Activated CD4-positive, alpha-beta T cell treated with anti-CD3 and anti-CD28 coated beads for 24 hours (primary cell): ENCODE data around the gene TMC8.
"Not testable (repeated sequence)": the region's sequence is repeated elsewhere in the genome, so short reads cannot be mapped to it uniquely, and the experiment has no call there.

Experiments used
- DNase-seq, 2 donors: peaks; one replicate each; pipeline ENCODE4 v3.0.0-alpha.2; 2020; ENCODE audit warnings: low read depth in 2 of 2

TMC8 gene, protein sequence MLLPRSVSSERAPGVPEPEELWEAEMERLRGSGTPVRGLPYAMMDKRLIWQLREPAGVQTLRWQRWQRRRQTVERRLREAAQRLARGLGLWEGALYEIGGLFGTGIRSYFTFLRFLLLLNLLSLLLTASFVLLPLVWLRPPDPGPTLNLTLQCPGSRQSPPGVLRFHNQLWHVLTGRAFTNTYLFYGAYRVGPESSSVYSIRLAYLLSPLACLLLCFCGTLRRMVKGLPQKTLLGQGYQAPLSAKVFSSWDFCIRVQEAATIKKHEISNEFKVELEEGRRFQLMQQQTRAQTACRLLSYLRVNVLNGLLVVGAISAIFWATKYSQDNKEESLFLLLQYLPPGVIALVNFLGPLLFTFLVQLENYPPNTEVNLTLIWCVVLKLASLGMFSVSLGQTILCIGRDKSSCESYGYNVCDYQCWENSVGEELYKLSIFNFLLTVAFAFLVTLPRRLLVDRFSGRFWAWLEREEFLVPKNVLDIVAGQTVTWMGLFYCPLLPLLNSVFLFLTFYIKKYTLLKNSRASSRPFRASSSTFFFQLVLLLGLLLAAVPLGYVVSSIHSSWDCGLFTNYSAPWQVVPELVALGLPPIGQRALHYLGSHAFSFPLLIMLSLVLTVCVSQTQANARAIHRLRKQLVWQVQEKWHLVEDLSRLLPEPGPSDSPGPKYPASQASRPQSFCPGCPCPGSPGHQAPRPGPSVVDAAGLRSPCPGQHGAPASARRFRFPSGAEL

GRCh38 chr17:78130437-78131101 lies at the start of gene TMC8:
Gene TMC8 (plus strand): TSS chr17:78130771. CDS start chr17:78131589, 818 bp downstream.
- DNase-seq = no peak

DNA sequence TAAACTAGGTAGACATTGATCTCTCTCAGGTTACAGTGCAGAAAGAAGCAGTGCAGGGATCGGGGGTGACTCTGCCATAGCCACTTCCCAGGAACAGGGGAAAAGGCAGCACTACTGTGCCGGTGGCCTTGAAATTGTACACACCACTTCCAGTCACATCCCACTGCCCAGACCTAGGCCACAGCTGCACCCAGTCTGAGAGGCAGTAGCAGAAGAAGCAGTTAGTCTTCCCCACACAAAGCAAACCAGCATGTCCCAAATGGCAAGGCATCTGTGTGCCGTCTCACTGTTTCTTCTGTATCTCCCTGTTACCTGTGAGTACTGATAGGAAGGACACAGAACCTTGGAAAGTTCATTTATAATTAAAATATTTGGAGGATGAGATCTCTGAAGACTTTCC lies 49.0 kb upstream of the TMC8 start:
- DNase-seq = no peak

- not testable (repeated sequence) for DNase-seq
These were observed 48.2 kb upstream of the TMC8 start for GRCh38 chr17:78082355-78082872.

GRCh38 chr17:78082988-78083387 lies 47.6 kb upstream of the TMC8 start:
- DNase-seq = no peak

DNA sequence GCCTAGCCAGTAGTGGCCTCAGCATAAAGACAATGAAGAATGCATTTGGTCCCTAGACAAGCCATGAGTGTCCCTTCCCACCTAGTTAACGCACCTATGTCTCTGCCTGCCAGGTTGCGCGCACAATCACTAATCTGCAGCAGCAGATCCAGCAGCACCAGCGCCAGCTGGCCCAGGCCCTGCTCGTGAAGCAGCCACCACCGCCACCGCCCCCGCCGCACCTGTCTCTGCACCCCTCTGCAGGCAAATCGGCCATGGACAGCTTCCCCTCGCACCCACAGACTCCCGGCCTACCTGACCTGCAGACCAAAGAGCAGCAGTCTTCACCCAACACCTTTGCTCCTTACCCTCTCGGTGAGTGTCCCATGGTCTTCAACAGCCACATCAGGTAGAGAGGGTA lies 43.8 kb upstream of the TMC8 start:
- no peak for DNase-seq

GRCh38 chr17:78088529-78088928 lies 42.0 kb upstream of the TMC8 start:
- no peak for DNase-seq

DNA sequence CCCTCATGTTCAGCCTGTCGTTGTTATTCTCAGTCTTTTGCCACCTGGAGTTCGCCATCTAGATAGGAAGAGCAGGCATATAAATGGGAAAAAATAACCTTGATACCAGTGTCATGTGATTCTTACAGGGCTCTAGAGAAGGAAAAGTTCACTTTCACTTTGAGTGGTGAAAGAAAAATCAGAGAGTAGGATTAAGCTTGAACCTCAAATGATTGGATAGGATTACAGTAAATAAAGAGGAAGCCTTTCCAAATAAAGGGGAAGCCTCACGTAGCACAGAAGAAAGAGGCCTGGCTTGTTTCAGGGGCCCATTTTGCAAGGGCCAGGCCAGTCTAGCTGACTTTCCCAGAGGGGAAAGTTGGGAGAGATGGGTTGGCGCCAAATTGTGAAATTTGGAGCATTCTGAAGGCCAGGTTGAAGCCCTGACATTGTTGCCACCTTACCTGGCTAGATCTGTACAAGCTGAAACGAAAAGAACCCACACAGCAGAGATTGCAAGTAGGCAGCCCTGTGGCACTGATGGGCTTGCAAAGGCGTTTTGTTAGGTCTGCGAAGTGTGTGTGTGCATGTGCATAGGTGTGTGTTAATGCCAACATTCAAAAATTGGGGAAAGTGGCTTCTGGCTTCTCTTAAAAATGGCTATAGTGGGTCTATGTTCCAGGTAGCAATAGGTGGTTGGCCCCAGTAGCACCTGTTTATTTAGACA lies 40.8 kb upstream of the TMC8 start:
- no peak for DNase-seq

DNA sequence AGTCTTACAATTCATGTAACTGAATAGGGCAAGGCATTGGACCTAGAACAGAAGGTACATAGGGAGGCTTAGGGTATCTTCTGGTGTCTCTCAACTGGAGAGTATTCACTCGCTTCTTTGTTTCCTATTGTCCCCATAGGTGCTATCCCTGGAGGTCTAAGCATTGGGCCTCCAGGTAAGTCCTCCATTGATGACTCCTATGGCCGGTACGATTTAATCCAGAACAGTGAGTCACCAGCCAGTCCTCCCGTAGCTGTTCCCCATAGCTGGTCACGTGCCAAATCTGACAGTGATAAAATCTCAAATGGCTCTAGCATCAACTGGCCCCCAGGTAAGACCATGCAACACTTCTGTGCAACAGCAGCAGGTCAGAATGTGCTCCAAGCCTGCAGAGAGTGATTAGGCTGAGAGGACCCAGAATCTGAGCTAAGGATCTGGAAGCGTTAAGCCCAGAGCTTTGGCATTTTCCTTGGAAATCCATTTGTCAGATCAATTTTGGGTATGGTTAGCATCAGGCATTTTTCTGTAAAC lies 37.7 kb upstream of the TMC8 start:
- no peak for DNase-seq

- no peak for DNase-seq
These were observed 35.5 kb upstream of the TMC8 start for GRCh38 chr17:78095035-78095434.

DNA sequence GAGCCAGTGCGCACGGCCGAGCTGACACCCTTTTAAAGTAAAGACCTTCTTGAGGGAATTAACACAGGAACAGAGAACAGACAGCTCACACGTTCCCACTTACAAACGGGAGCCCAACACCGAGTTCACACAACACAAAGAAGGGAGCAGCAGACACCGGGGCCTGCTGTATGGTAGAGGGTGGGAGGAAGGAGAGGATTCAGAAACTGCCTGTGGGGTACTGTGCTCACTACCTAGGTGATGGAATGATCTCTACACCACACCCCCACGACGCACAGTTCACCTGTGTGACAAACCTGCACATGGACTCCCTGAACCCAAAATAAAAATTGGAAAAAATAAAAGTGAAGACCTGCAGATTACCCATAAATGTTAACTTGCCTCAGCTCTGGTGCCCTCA lies 34.5 kb upstream of the TMC8 start:
- no peak for DNase-seq

DNA sequence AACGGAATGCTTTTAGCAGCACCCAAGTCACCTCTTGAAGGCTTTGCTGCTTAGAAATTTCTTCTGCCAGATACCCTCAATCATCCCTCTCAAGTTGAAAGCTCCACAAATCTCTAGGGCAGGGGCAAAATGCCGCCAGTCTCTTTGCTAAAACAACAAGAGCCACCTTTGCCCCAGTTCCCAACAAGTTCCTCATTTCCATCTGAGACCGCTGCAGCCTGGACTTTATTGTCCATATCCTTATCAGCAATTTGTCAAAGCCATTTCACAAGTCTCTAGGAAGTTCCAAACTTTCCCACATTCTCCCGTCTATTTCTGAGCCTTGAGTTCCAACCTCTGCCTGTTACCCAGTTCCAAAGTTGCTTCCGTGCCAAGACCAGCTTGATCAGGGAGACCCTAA lies 29.5 kb upstream of the TMC8 start:
- no peak for DNase-seq

GRCh38 chr17:78101542-78101941 lies 29.0 kb upstream of the TMC8 start:
- no peak for DNase-seq

DNA sequence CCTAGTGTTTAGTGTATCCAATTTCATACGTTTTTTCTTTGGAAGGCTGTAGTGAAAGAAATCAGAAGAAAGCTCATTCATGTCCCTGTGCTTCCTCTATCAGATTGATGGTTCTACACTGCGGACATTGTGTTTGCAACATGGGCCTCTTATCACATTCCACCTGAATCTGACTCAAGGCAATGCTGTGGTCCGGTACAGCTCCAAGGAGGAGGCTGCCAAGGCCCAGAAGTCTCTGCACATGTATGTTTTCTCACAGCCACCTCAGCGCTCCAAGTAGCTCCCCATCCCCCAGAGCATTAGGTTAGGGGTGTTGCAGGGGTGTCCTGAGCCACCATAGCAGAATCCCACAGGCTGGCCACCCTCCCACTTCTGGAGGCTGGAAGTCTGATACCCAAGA lies 27.3 kb upstream of the TMC8 start:
- DNase-seq = no peak

DNA sequence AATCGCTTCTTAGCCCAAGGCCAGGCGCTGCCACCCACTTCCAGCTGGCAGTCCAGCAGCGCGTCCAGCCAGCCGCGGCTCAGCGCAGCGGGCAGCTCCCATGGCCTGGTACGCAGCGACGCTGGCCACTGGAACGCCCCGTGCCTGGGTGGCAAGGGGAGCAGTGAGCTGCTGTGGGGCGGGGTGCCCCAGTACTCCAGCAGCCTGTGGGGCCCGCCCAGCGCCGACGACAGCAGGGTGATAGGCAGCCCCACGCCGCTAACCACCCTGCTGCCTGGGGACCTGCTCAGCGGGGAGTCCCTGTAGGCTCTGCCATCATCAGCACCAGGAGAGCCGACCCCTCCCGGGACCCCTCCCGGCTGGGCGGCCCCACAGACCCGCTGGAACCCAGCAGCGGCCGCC lies 26.0 kb upstream of the TMC8 start:
- DNase-seq = no peak

- DNase-seq = no peak
These were observed 25.5 kb upstream of the TMC8 start for GRCh38 chr17:78105101-78105500.

GRCh38 chr17:78105551-78105950 lies 25.0 kb upstream of the TMC8 start:
- DNase-seq = no peak

DNA sequence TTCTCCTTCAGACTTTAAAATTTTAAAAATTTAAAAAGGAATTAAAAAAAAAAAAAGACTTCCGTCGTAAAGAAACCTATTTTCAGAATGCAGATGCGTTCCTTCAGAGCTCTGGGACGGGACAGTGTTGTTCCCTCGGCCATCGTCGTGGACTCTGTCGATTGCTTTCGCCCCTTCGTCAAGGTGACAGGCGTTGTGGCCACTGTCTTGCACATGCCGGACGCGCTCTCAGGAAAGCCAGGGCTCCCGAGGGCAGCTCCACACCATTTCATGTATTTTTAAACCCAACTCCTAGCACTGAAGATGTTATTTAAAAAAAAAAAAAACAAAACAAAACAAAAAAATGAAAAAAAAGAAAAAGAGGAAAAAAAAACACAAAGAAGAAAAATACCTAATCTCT lies 24.4 kb upstream of the TMC8 start:
- no peak for DNase-seq

DNA sequence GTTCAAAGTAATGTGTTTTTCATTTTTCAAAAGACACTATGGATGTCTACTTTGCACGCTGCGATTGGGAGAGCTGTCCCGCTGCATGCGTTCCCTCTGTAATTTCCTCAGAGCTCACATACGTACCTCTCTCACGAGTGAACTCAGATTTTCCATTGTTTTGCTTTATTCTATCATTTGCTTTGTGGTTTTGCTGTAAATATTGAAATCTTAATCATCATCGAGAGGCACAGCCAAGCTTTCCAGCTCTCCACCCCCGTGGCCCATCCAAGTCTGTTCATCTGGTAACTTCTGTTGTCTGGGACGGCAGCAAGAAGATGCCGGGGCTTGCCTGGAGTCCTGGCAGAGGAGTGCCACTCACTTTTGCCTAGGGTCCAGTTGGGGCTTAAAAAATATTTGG lies 23.1 kb upstream of the TMC8 start:
- DNase-seq = no peak

DNA sequence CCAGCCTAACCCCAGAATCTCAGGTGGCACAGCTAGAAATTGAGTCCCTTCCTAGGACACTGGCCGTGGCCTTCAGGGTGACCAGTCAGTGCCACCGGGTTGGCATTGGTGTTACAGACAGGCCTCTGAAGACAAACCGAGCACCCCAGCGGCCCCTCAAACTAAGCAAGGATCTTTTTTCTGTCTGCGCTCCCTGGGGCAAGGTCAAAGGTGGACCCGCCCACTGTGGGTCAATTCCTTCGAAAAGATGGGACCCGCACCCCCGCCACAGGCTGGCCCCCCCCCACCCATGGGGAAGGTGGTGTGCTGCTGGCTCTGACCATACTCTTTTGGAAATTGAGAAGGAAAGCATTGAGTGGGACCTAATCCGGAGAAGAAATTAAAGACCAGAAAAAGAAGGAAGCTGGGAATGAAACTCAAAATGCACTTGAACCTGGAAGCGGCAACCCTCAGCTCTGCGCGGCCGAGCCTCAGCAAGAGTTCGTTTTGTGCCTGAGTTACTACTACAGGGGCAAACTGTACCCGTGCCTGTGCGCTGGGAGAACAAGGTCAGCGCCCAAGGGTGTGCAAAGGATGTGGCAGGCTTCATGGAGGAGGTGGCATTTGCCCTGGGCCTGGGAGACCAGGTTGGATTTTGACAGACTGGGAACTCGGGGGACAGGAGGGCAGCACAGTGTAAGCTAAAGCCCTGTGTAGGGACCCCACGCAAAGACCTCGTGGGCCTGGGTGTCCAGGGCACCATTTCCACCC lies 22.4 kb upstream of the TMC8 start:
- DNase-seq = no peak

DNA sequence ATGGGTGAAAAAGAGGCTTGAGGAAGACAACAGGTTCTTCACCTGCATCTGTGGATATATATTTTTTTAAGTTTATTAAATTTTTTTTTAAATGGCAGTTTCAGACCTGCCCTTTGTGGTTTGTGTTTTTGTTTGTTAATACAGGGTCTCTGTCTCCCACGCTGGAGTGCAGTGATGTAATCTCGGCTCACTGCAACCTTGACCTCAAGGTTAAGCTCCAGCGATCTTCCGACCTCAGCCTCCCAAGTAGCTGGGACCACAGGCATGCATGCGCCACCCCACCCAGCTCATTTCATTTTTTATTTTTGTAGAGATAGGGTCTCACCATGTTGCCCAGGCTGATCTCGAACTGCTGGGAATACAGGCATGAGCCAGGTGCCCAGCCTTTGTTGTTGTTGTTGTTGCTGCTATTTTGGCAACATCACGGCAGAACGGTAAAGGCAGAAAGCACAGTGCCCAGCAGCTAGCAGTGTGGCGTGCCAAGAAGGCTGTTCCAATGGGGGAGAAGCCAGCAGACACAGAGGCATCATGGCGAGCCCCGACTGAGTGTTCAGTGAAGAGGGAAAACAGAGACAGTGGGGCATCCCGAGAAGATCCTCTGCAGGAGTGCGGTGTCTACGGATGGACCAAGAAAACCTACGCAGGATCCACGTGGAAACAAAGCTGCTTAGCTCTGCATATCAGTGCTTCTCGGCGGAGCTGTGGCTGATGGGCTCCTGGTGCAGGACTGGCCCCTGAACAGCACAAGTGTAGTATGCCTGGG lies 21.7 kb upstream of the TMC8 start:
- no peak for DNase-seq
